Measurements from ENCODE around the gene IL6R.

IL6R gene

DNA sequence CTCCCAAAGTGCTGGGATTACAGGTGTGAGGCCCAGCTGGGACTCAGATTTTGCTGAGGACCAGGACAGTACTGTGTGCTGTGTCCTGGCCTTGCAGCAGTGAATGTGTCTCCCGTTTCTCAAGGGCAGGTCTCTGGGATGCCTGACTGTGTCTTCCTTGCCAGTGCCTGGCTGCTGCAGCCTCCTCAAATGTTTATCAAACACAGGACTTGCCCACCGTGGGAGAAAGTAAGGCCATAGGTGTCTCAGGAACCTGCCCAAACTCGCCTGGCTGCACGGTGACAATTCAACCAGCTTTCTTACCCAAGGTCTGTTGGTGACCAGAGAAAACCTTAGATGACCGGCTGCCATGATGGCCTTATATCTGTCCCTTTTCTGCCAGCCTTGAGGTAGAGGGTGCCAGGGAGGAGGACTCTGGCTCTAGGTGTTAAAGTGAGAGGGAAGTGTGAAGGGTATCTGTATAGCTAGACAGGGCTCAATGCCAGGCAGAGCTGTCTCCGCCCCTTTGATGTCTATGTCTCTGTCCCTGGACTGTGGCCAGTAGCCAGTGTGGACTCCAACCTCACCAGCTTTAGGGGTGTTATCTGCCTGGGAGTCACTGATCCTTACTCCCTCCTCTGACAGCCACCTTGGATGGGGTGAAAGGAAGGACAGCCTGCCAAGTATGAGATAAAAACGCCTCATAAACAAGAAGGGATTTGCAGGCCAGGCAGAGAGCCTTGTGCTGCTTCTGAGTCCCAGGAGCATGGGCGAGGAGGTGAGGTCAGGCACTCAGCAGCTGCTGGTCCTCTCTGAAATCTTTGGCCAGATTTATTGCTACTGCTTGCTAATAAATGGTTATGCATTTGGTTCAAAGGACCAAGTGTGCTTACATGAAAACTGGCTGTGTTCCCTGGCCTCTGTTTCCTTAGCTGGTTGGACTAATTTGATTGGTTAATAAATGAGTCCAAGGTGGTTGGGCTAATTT lies 22.3 kb downstream of the IL6R start:
- DNase-seq (ENCODE audit: low read depth): no peak

DNA sequence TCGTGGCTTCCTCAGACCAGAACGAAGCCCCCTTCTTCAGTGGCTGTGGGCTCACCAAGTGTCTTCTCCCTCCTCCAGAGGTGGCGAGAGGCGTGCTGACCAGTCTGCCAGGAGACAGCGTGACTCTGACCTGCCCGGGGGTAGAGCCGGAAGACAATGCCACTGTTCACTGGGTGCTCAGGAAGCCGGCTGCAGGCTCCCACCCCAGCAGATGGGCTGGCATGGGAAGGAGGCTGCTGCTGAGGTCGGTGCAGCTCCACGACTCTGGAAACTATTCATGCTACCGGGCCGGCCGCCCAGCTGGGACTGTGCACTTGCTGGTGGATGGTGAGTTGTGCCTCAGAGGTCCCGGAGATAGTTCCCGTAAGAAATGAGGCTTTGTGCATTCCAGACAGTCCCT lies 24.0 kb downstream of the IL6R start:
- no peak for DNase-seq (ENCODE audit: low read depth)

DNA sequence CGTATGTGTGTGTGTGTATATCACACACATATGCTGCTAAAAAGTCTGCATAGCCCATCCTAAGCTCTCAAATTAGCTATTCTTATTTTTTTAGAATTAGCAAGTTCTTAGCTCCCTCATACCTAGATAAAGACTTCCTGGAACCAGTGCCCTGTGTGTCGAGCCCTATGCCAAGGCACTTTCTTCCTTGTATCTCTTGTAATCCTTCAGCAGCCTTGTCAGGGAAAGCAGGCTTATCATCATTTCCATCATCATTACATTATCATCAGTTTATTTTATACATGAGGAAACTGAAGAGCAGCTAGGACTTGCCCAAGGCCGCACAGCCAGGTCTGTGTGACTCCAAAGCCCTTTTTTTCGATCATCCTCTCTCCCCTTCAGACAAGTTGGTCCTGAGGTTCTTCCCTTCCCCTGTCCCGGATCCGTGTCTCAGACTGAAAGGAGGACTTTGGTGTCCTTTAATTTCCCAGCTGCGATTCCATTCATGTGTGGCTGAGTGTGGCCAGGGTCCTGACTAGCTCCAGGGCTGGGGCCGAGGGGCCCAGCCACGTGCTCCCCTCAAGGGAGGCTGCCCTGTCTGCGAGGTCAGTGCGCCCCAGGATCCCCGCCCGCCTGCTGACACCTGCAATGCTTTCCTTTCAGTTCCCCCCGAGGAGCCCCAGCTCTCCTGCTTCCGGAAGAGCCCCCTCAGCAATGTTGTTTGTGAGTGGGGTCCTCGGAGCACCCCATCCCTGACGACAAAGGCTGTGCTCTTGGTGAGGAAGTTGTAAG lies 24.9 kb downstream of the IL6R start:
- DNase-seq (ENCODE audit: low read depth): no peak

GRCh38 chr1:154430903-154431302 lies 25.8 kb downstream of the IL6R start:
- DNase-seq (ENCODE audit: low read depth): no peak

GRCh38 chr1:154431586-154432373 lies 26.6 kb downstream of the IL6R start:
- DNase-seq (ENCODE audit: low read depth): no peak

GRCh38 chr1:154433161-154433764 lies 28.1 kb downstream of the IL6R start:
- no peak for DNase-seq (ENCODE audit: low read depth)

- no peak for DNase-seq (ENCODE audit: low read depth)
These were observed 29.4 kb downstream of the IL6R start for GRCh38 chr1:154434346-154435085.

DNA sequence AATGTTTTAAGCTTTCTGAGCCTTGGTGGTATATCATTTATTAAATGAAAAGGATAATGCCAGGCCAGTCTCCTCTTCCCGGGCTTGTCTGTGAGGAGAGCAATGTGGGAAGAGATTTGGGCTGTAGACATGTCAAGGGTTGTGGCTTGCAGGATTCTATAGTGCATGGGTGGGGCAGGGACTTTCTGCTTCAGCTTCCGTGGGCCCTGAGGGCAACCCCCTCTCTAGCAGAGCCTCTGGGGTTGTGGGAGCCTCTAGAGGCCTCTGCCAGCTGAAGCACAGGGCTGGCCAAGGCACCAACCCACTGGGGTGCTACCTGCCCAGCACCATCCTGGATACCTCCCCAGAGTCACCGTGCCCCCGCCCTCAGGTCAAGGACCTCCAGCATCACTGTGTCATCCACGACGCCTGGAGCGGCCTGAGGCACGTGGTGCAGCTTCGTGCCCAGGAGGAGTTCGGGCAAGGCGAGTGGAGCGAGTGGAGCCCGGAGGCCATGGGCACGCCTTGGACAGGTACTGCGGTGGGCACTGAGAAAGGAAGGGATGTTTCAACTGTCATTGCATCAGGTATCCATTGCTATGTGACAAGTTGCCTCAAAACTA lies 30.6 kb downstream of the IL6R start:
- DNase-seq (ENCODE audit: low read depth): no peak

GRCh38 chr1:154436433-154436832 lies 31.3 kb downstream of the IL6R start:
- no peak for DNase-seq (ENCODE audit: low read depth)

DNA sequence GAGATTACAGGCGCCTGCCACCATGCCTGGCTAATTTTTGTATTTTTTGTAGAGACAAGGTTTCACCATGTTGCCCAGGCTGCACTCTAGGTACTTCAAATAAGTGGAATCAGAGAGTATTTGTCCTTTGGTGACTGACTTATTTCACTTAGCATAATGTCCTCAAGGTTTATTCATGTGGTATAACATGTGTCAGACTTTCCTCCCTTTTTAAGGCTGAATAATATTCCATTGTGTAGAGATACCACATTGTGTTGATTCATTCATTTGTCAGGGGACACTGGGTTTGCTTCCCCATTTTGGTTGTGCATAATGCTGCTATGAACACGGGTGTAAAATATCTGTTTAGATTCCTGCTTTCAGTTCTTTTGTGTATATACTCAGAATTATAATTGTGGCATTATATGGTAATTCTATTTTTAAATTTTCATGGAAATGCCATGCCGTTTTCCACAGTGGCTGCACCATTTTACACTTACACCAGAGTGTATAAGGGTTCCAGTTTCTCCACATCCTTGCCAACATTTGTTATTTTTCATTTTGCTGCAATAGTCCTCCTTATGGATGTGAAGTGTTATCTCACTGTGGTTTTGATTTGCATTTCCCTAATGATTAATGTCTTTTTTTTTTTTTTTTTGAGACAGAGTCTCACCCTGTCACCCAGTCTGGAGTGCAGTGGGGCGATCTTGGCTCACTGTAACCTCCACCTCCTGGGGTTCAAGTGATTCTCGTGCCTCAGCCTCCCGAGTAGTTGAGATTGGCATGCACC lies 35.1 kb downstream of the IL6R start:
- no peak for DNase-seq (ENCODE audit: low read depth)

DNA sequence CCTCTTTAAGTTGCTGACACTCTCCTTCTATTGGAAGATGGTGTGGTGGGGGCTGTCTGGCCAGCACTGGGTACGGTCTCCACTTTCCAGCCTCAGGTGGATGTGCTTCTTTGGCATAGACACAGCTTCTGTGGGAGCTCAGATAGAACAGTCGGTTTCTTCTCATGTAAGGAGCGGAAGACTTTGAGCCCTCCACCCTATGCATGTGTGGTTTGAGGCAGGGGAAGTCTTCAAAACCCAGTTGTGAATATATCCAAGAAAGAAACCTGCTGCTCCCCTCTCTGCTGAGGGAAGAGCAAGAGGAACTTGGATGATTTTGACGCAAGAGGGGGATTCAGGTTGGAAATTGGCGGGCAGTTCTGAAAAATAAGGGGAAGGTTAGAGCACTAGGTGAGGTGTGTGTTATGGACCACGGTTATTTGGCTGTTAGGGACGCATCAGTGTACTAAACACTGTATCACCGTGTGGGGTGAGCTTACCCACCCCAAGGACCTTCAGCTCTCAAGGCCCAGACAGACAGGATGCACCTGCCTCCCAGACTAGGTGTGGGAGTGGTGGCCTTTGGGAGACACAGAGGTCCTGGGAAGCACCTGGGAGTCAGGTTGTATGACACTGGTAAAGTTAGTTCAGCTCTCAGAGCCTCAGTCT lies 36.2 kb downstream of the IL6R start:
- no peak for DNase-seq (ENCODE audit: low read depth)

- DNase-seq (ENCODE audit: low read depth): no peak
These were observed 37.0 kb downstream of the IL6R start for GRCh38 chr1:154442006-154442740.

DNA sequence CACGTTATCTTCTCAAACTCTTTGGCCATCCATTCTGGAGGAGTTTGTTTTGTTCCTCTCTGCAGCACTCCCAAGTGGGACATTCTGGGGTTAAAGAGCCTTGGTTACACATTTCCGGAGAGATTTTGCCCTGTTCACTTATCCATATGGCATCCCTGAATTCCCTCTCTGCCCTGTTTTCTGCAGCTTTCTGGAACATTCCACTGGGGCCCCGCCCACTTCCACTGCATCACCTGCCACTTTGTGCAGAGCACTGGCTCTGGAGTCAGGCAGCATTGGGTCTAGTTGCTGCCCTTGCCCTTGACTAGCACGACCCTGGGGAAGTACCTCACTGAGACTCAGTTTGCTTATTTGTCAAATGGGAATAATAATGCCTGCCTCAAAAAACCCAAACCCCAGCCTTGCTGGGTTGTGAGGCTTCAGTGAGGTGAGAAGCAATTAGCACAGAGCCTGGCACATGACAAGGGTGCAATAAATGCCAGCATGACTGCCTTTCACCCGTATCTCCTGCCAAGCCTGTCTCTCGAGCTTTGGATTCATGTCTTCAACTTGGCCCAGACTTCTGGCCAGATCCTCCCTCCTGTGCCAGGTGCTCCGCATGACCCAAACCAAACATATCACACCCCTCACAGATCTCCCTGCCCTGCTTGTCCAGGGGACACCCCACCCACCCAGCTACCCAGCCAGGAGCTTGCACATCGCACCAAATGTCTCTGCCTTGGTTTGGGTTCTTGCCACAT lies 38.3 kb downstream of the IL6R start:
- DNase-seq (ENCODE audit: low read depth): no peak

DNA sequence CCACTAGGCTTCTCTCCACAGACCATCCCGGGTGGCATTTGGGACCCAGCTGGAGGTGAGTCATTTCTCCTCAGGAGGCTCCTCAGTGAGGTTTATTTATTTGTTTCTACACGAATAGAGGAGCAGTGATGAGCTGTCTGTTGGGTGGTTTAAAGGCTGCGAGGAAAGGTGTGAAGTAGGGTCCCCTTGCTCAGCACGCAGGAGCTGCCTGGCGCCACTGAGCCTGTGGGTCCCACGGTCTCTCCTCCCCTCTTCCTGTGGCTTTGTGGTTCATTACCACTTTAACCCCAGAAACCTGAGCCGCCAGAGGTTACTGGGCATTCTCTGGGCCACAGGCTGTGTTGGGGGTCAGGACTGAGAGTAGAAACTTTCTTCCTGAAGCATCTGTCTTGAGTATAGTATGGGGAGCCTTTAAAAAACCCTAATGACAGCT lies 39.9 kb downstream of the IL6R start:
- DNase-seq (ENCODE audit: low read depth): no peak

DNA sequence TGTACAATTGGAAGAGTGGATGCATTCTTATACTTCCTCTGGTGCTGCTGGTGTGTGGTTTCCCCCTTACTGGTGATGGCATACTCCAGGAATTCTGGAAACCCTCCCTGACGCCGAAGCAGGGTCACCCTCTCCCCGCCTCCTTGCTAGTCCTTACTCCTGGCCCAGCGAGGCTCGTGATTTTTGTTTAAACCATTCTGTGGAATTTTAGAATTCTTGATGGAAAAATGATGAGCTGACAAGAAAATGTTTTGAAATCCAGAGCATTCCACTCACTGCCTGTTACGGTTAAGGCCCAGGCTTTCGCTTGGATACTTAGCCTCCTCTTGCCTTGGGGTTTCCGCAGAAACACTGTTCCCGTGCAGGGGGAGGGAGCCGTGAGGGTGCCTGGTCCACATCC lies 41.1 kb downstream of the IL6R start:
- no peak for DNase-seq (ENCODE audit: low read depth)

- DNase-seq (ENCODE audit: low read depth): no peak
These were observed 41.6 kb downstream of the IL6R start for GRCh38 chr1:154446789-154447188.

DNA sequence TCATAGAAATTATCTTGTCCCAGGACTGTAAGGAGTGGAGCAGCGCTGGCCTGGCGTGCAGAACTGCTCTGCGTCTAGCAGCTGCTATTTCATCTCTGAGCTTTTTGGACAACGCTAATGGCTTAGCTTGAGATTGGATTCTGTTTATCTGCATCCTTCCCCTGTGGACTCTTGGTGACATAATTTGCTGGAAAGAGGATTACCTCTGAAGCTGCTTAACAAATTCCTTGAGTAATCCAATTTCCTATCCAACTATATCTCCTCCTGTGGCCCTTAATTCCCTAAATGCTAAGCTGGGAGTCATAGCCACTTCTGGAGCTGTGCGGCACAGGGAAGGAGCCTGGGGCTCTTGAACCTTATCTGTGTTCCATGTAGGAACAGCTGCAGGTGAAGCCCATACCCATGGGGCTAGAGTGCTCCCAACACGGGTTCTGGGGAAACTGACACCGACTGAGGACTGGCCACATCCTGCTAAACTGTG lies 43.2 kb downstream of the IL6R start:
- no peak for DNase-seq (ENCODE audit: low read depth)

- DNase-seq (ENCODE audit: low read depth): no peak
These were observed 48.0 kb downstream of the IL6R start for GRCh38 chr1:154453161-154453560.
